SK-N-SH treated with all-trans-retinoic acid at 6 μM for 48 hours (cell line): ENCODE measurements around the gene SULT2B1.
A peak's percentile ranks its signal among the peaks of the same experiment; 100 is the strongest.

ENCODE experiments used
- ATAC-seq: fragments of 200-7000 bp; cut with Tn5 transposase; 3 replicates; pipeline ENCODE4 v1.9.1; 2020; ENCODE audit warnings: mild to moderate bottlenecking, moderate library complexity
- ARNTL ChIP-seq: fragments of 450-650 bp; formaldehyde crosslinking; IDR thresholded peaks from 2 replicates; pipeline ENCODE4 v1.5.0; 2020; ENCODE audit warnings: low read depth, mild to moderate bottlenecking, moderate library complexity, borderline replicate concordance
- BACH2 ChIP-seq: fragments of 250-450 bp; sonication (Bioruptor Pico); IDR thresholded peaks from 2 replicates; pipeline ENCODE4 v1.9.0; 2021; ENCODE audit warnings: mild to moderate bottlenecking, borderline replicate concordance
- CSDC2 ChIP-seq: fragments of 250-450 bp; sonication (Bioruptor Pico); IDR thresholded peaks from 2 replicates; pipeline ENCODE4 v1.5.0; 2020; ENCODE audit warnings: mild to moderate bottlenecking, moderate library complexity
- ESRRG ChIP-seq: fragments of 250-450 bp; sonication (Bioruptor Pico); IDR thresholded peaks from 2 replicates; pipeline ENCODE4 v1.6.1; 2021; ENCODE audit warnings: mild to moderate bottlenecking
- OSR1 ChIP-seq: fragments of 250-450 bp; sonication (Bioruptor Pico); IDR thresholded peaks from 2 replicates; pipeline ENCODE4 v1.8.0; 2022; ENCODE audit warnings: moderate library complexity, mild to moderate bottlenecking, inconsistent platforms
- PPARA ChIP-seq: fragments of 250-450 bp; sonication (Bioruptor Pico); IDR thresholded peaks from 2 replicates; pipeline ENCODE4 v1.5.0; 2020; ENCODE audit warnings: mild to moderate bottlenecking, borderline replicate concordance
- RARB ChIP-seq: fragments of 250-450 bp; sonication (Bioruptor Pico); IDR thresholded peaks from 2 replicates; pipeline ENCODE4 v1.8.0; 2021; ENCODE audit warnings: mild to moderate bottlenecking, moderate library complexity
- SNAI2 ChIP-seq: fragments of 250-450 bp; sonication (Bioruptor Pico); IDR thresholded peaks from 2 replicates; pipeline ENCODE4 v1.5.0; 2020; ENCODE audit warnings: mild to moderate bottlenecking, moderate library complexity
- TCF4 ChIP-seq: fragments of 250-450 bp; sonication (Bioruptor Pico); IDR thresholded peaks from 2 replicates; pipeline ENCODE4 v1.8.0; 2021; ENCODE audit warnings: mild to moderate bottlenecking, moderate library complexity, borderline replicate concordance
- TOX ChIP-seq: fragments of 250-450 bp; sonication (Bioruptor Pico); IDR thresholded peaks from 2 replicates; pipeline ENCODE4 v1.8.0; 2021; ENCODE audit warnings: mild to moderate bottlenecking, moderate library complexity, borderline replicate concordance
- ZC3H10 ChIP-seq: fragments of 250-450 bp; sonication (Bioruptor Pico); IDR thresholded peaks from 2 replicates; pipeline ENCODE4 v1.5.1; 2021; ENCODE audit warnings: mild to moderate bottlenecking, moderate library complexity
- ZFP3 ChIP-seq: fragments of 250-450 bp; sonication (Bioruptor Pico); IDR thresholded peaks from 2 replicates; pipeline ENCODE4 v1.5.0; 2020; ENCODE audit warnings: mild to moderate bottlenecking, moderate library complexity
- ZFP30 ChIP-seq: fragments of 450-650 bp; formaldehyde crosslinking; IDR thresholded peaks from 2 replicates; pipeline ENCODE4 v1.5.0; 2022; ENCODE audit warnings: mild to moderate bottlenecking, moderate library complexity
- ZNF565 ChIP-seq: fragments of 450-650 bp; formaldehyde crosslinking; conservative IDR thresholded peaks from 2 replicates; pipeline ENCODE4 v1.5.0; 2020; ENCODE audit warnings: low read depth, mild to moderate bottlenecking, moderate library complexity
- ZNF70 ChIP-seq: fragments of 450-650 bp; formaldehyde crosslinking; IDR thresholded peaks from 2 replicates; pipeline ENCODE4 v1.5.0; 2020; ENCODE audit warnings: mild to moderate bottlenecking, moderate library complexity
- ZNF8 ChIP-seq: fragments of 450-650 bp; formaldehyde crosslinking; IDR thresholded peaks from 2 replicates; pipeline ENCODE4 v1.5.0; 2020; ENCODE audit warnings: mild to moderate bottlenecking, moderate library complexity
- TF ChIP-seq, protein P1 (sequence below): fragments of 250-450 bp; sonication (Bioruptor Pico); IDR thresholded peaks from 2 replicates; pipeline ENCODE4 v1.5.1; 2020; ENCODE audit warnings: low read depth, mild to moderate bottlenecking, moderate library complexity
- TF ChIP-seq, protein P2 (sequence below): fragments of 250-450 bp; sonication (Bioruptor Pico); IDR thresholded peaks from 2 replicates; pipeline ENCODE4 v1.8.0; 2020; ENCODE audit warnings: mild to moderate bottlenecking, moderate library complexity, borderline replicate concordance
- TF ChIP-seq, protein P3 (sequence below): fragments of 250-450 bp; sonication (Bioruptor Pico); IDR thresholded peaks from 2 replicates; pipeline ENCODE4 v1.5.1; 2021; ENCODE audit warnings: mild to moderate bottlenecking, moderate library complexity
- TF ChIP-seq, protein P4 (sequence below): fragments of 250-450 bp; sonication (Bioruptor Pico); IDR thresholded peaks from 2 replicates; pipeline ENCODE4 v1.8.0; 2021; ENCODE audit warnings: low read depth, mild to moderate bottlenecking, moderate library complexity, borderline replicate concordance

The SULT2B1 gene

DNA sequence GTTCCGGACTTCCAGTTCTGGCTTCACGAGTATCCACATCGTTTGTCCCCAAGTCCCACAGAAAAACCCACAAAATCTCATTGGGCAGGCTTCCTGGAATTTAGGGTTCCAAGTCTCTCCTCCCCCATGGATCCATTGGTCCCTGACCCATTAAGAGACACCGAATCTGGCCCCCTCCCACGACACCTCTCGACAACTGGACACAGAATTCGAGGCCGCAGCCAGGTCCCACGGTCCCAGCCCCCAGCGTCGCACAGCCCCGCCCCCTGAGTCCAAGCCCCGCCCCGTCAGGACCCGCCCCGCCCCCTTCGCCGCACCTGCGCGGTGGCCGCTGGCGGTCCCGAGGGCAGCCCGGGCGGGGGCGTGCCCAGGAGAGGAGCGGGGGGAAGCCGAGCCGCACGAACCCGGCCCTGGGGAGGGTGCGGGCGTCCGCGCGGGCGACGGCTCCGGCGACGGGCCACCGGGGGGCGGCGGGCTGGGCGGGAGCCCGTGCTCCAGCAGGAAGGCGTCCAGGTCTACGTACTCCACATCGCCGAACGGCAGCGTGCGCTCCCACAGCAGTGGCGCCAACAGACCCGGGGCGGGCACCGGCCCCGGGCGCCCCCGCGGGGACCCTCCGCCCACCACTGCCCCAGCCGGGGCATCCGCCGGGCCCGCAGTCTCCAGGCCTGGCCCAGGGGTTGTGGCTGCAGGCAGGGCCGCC is 83.4 kb downstream of the SULT2B1 start:
- TF ChIP-seq OSR1 (CRISPR knock-in tag) (no peak), RARB (CRISPR knock-in tag) (no peak), BACH2 (no peak)
- TF ChIP-seq, all 23 proteins: peak for 0

DNA sequence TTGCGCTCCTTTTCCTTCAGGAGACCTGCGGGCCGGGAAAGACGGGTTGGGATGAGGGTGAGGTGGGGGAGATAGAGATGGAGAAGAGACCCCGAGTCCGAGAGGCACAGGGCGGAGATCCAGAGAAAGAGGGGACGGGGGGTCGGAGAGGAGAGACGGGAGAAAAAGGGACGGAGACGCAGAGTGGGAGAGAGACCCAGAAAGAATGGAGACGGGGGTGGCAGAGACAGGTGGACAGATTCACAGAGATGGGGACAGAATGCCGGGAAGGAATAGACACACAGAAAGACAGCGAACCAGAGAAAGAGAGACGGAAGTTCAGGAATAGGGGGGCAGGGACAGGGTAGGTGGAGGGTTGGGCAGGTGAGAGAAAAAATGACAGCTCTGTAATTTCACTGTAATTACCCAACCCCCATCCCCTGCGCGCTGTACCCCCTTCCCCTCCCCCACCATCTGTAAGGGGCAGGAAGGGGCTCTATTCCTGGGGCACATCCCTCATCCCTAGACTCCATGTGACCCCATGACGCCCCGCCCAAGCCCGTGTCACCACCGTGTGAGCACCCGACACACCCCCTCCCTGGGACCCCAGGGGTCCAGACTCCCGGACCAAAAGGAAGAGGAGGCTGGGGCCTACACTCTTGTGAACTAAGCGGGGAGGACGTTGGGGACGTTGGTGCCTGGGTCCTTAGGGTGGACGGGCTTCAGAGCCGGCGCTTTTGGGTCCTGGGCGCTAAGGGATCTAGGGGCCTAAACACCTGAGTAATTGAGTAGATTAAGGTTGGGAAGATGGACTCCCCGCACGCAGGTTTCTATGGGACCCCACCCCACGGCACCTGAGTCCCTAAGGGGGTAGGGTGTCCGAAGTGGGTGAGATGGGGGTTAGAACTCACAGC is 84.2 kb downstream of the SULT2B1 start:
- no peak for TF ChIP-seq CSDC2 (CRISPR knock-in tag)
- ATAC-seq: no peak

More for the DNA sequence above, 83.4 kb downstream of the SULT2B1 start:
- ATAC-seq: peak; percentile 5

DNA sequence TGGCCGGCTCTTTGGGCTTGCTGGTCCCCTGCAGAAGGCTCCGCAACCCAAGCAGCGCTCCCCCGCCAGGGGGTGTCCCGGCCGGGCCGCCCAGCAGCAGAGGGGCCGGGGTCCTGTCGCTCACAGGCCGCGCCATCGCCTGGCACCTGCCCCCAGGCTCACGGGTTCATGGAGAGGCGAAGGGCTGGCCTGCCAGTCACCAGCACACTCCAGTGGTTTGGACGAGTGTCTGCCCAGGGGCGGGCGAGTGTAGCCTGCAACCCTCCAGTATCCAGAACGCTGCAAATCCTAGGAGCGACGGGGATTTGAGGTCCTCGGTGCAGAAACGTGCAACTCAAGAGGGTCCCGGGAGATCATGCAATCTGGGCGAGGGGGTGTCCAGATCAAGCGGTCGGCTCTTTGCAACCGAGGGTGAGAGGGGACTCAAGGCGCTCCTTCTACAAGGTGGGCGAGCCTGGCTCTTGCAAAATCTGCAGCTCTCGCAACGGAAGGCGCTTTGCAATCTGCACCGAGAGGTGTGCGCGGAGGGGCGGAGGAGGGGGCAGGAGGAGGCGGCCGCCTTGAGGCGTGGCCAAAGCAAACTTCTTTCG is 85.0 kb downstream of the SULT2B1 start, which contains the start of gene DBP:
Gene DBP, minus strand, starts transcription at position 521 of the 590 bp plus-strand sequence. Its CDS starts 385 bp downstream, at position 136.
- TF ChIP-seq ZNF8 (CRISPR knock-in tag) (no peak), ZNF70 (CRISPR knock-in tag) (no peak), PPARA (CRISPR knock-in tag) (no peak), ZFP3 (CRISPR knock-in tag) (no peak), BACH2 (no peak), ZFP30 (CRISPR knock-in tag) (no peak), ARNTL (CRISPR knock-in tag) (no peak), ESRRG (CRISPR knock-in tag) (no peak), ZC3H10 (CRISPR knock-in tag) (no peak), SNAI2 (no peak), TCF4 (CRISPR knock-in tag) (no peak), RARB (CRISPR knock-in tag) (no peak), CSDC2 (CRISPR knock-in tag) (no peak), ZNF565 (CRISPR knock-in tag) (no peak), TOX (CRISPR knock-in tag) (no peak), OSR1 (CRISPR knock-in tag) (no peak)
- TF ChIP-seq, protein P1, sequence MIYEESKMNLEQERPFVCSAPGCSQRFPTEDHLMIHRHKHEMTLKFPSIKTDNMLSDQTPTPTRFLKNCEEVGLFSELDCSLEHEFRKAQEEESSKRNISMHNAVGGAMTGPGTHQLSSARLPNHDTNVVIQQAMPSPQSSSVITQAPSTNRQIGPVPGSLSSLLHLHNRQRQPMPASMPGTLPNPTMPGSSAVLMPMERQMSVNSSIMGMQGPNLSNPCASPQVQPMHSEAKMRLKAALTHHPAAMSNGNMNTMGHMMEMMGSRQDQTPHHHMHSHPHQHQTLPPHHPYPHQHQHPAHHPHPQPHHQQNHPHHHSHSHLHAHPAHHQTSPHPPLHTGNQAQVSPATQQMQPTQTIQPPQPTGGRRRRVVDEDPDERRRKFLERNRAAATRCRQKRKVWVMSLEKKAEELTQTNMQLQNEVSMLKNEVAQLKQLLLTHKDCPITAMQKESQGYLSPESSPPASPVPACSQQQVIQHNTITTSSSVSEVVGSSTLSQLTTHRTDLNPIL (CRISPR knock-in tag): no peak
- TF ChIP-seq, protein P2, sequence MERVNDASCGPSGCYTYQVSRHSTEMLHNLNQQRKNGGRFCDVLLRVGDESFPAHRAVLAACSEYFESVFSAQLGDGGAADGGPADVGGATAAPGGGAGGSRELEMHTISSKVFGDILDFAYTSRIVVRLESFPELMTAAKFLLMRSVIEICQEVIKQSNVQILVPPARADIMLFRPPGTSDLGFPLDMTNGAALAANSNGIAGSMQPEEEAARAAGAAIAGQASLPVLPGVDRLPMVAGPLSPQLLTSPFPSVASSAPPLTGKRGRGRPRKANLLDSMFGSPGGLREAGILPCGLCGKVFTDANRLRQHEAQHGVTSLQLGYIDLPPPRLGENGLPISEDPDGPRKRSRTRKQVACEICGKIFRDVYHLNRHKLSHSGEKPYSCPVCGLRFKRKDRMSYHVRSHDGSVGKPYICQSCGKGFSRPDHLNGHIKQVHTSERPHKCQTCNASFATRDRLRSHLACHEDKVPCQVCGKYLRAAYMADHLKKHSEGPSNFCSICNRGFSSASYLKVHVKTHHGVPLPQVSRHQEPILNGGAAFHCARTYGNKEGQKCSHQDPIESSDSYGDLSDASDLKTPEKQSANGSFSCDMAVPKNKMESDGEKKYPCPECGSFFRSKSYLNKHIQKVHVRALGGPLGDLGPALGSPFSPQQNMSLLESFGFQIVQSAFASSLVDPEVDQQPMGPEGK: no peak
- TF ChIP-seq, protein P3, sequence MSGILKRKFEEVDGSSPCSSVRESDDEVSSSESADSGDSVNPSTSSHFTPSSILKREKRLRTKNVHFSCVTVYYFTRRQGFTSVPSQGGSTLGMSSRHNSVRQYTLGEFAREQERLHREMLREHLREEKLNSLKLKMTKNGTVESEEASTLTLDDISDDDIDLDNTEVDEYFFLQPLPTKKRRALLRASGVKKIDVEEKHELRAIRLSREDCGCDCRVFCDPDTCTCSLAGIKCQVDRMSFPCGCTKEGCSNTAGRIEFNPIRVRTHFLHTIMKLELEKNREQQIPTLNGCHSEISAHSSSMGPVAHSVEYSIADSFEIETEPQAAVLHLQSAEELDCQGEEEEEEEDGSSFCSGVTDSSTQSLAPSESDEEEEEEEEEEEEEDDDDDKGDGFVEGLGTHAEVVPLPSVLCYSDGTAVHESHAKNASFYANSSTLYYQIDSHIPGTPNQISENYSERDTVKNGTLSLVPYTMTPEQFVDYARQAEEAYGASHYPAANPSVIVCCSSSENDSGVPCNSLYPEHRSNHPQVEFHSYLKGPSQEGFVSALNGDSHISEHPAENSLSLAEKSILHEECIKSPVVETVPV (CRISPR knock-in tag): no peak
- TF ChIP-seq, protein P4, sequence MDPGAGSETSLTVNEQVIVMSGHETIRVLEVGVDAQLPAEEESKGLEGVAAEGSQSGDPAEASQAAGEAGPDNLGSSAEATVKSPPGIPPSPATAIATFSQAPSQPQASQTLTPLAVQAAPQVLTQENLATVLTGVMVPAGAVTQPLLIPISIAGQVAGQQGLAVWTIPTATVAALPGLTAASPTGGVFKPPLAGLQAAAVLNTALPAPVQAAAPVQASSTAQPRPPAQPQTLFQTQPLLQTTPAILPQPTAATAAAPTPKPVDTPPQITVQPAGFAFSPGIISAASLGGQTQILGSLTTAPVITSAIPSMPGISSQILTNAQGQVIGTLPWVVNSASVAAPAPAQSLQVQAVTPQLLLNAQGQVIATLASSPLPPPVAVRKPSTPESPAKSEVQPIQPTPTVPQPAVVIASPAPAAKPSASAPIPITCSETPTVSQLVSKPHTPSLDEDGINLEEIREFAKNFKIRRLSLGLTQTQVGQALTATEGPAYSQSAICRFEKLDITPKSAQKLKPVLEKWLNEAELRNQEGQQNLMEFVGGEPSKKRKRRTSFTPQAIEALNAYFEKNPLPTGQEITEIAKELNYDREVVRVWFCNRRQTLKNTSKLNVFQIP: no peak
- TF ChIP-seq, all 23 proteins: peak for 0
- ATAC-seq: peak; percentile 27

DNA sequence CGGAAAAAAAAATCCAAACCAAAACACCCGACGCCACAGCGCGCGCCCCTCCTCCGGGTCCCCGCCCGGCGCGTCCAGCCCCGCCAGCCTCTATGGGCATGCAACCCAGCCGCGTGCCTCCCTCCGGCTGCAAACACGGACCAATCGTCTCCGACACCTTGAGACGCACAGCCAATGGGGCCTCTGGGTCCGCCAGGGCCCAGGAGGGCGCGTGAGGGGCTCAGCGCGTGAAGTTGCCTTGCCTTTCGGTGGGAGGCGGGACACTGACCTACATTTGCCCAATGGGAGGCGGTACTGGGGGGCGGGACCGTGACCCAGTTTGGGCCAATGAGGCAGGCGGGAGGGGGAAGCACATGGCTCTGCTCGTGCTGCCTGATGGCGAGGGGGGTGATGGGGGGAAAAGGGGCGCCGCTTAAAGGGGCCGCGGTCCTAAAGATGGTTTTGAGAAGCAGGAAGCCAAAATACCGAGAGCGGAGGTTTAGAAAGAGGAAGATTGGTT is 85.5 kb downstream of the SULT2B1 start:
- TF ChIP-seq OSR1 (CRISPR knock-in tag) (no peak), ARNTL (CRISPR knock-in tag) (peak; percentile 99)
- TF ChIP-seq, protein P4: no peak
- ATAC-seq: peak; percentile 85
